NOMO-1 (cell line): ENCODE measurements around the gene AXL.
"Not testable (repeated sequence)": the region's sequence is repeated elsewhere in the genome, so short reads cannot be mapped to it uniquely, and the experiment has no call there.

Source experiments
- DNase-seq, 2 experiments: peaks; one replicate each; lab custom pipeline; 2025; ENCODE audit not compliant: unreplicated experiment in 2 of 2; lab: John Stamatoyannopoulos, UW

Gene AXL

GRCh38 chr19:41218615-41219507 is at the start of gene AXL:
AXL (plus strand) TSS chr19:41219223; CDS start chr19:41219393, 170 bp downstream.
- DNase-seq: no peak

- DNase-seq: no peak
Measured at GRCh38 chr19:41172297-41173164, 46.5 kb upstream of the AXL start.

GRCh38 chr19:41174297-41174928 is 44.6 kb upstream of the AXL start:
- DNase-seq: no peak

- DNase-seq: peak; percentile 97
Measured at GRCh38 chr19:41175801-41176777, 42.9 kb upstream of the AXL start.

- not testable (repeated sequence) for DNase-seq
Measured at GRCh38 chr19:41180173-41180572, 38.9 kb upstream of the AXL start.

- no peak for DNase-seq
Measured at GRCh38 chr19:41186971-41187883, 31.8 kb upstream of the AXL start.

- DNase-seq: no peak
Measured at GRCh38 chr19:41187884-41188279, 31.1 kb upstream of the AXL start.

- no peak for DNase-seq
Measured at GRCh38 chr19:41189425-41190065, 29.5 kb upstream of the AXL start.

- DNase-seq: peak in 1 of 2 experiments; percentile 40
Measured at GRCh38 chr19:41192574-41193429, 26.2 kb upstream of the AXL start, which contains the start of gene CYP2S1. CYP2S1 (plus strand) TSS chr19:41193219; CDS start chr19:41193265, 46 bp downstream.

- DNase-seq: no peak
Measured at GRCh38 chr19:41193430-41194156, 25.4 kb upstream of the AXL start.

- peak; percentile 20 to 21 for DNase-seq
Measured at GRCh38 chr19:41194157-41194552, 24.9 kb upstream of the AXL start.

GRCh38 chr19:41195675-41196497 is 23.1 kb upstream of the AXL start:
- DNase-seq: peak in 1 of 2 experiments; percentile 18

- DNase-seq: no peak
Measured at GRCh38 chr19:41198559-41198958, 20.5 kb upstream of the AXL start.

GRCh38 chr19:41203371-41203770 is 15.7 kb upstream of the AXL start:
- DNase-seq: no peak

- DNase-seq: peak; percentile 48 to 80
Measured at GRCh38 chr19:41204338-41204737, 14.7 kb upstream of the AXL start.

- no peak for DNase-seq
Measured at GRCh38 chr19:41205995-41206394, 13.0 kb upstream of the AXL start.
